H1 (cell line): ENCODE measurements around the gene STBD1. TPM values are rescaled to one million over a fixed set of nuclear protein-coding genes. Genes with fewer than 3 reads are reported as not detected.

Experiments
- EGR1 ChIP-seq: IDR thresholded peaks from 2 replicates; pipeline ENCODE4 v1.6.1; 2011; ENCODE audit warnings: low read depth, low read length, borderline replicate concordance
- FOSL1 ChIP-seq: IDR thresholded peaks from 2 replicates; pipeline ENCODE4 v1.6.1; 2011; ENCODE audit warnings: mild to moderate bottlenecking, low read depth, low read length, moderate library complexity; ENCODE audit not compliant: insufficient read depth
- POLR2AphosphoS5 ChIP-seq: IDR thresholded peaks from 2 replicates; pipeline ENCODE4 v1.6.1; 2011; ENCODE audit warnings: low read depth, low read length
- SP1 ChIP-seq: IDR thresholded peaks from 2 replicates; pipeline ENCODE4 v1.6.1; 2011; ENCODE audit warnings: low read depth, low read length
- TBP ChIP-seq: IDR thresholded peaks from 2 replicates; pipeline ENCODE4 v1.6.1; 2011; ENCODE audit warnings: low read depth, low read length, improper control_type of control experiment
- polyA plus RNA-seq, 7 experiments: library from polyadenylated mRNA; depleted of rRNA in 3 of 7; stranded (reverse) in 5 of 7; unstranded in 2 of 7; fragments of >200 nt in 5 of 7; fragments of 200-250 nt in 2 of 7; gene quantifications; 1 replicate in 5 of 7; 2 replicates in 1 of 7; 4 replicates in 1 of 7; pipeline versions ENCODE4 v1.2.1 to v1.2.3, GENCODE V29; 2011 to 2013; ENCODE audit warnings: missing spikeins in 2 of 7, mixed read lengths in 2 of 7
- total RNA-seq: library from RNA; stranded (reverse); fragmentation: NEBNext Ultra II Directional; extraction: Animal tissue kit (Norgen Biotek cat#: 25700); gene quantifications from 2 replicates; pipeline ENCODE4 v1.2.1, GENCODE V29; 2021
- TF ChIP-seq, protein P1 (sequence below): IDR thresholded peaks from 2 replicates; pipeline ENCODE4 v1.6.1; 2011; ENCODE audit warnings: low read depth, mild to moderate bottlenecking, low read length; ENCODE audit not compliant: insufficient read depth
- TF ChIP-seq, protein P2 (sequence below): fragments of 300-600 bp; sonication (generic); IDR thresholded peaks from 2 replicates; pipeline ENCODE4 v1.7.1; 2012; ENCODE audit warnings: low read length, moderate library complexity, mild to moderate bottlenecking, inconsistent platforms; ENCODE audit not compliant: insufficient replicate concordance

Gene STBD1
- total and polyA plus RNA-seq, 2 of the 8 experiments (the other 6 are each of a cell fraction or from before 2014, with no cell fraction given), result 0.45 to 1.7 TPM

DNA sequence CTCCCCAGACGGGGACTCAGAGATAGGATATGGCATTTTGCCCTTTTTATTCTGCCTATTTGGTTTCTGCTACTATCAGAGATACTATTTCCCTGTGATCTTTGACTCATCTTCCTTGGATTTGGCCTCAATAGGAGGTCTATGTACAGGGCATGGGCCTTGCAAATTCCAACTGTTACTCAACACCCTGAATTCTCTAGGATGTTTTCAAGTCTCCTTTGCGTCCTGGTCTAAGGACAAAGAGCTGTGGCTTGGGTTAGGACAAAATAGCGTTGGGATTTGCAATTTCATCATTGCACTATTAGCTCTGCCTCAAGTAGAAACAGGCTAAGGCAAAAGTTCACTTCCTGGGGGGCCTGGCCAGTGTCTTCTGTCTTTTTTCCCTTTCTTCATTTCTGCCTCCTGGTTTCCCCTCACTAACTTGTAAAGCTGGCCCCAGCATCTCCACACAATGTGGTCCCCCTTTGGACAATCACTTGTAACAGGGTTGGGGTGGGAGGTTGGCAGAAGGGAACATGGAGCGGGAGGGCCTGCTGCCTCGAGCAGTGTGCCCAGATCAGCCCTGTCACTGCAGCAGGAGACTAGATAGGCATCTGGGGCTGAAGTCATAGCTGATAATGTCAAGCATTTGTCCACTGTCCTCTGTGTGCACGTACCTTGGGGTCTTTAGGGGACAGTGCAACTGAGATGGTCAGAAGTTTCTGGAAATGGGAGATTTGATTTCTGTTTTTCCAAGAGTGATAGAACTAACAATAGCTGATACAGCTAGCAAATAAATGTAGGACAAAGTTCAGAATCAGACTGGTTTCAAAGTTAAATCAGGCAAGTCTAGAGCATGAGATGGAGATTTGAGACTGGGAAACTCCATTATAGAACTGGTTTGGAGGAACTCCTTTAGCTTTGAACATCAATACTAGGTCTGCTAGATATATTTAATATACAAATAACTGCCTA is 25.8 kb upstream of the STBD1 start (continued):
- TF ChIP-seq, protein P1, sequence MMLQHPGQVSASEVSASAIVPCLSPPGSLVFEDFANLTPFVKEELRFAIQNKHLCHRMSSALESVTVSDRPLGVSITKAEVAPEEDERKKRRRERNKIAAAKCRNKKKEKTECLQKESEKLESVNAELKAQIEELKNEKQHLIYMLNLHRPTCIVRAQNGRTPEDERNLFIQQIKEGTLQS, result no peak
- no peak for TF ChIP-seq EGR1
- no peak for TF ChIP-seq FOSL1
- no peak for TF ChIP-seq TBP
- no peak for TF ChIP-seq POLR2AphosphoS5
- TF ChIP-seq SP1, result no peak
- TF ChIP-seq, protein P2, sequence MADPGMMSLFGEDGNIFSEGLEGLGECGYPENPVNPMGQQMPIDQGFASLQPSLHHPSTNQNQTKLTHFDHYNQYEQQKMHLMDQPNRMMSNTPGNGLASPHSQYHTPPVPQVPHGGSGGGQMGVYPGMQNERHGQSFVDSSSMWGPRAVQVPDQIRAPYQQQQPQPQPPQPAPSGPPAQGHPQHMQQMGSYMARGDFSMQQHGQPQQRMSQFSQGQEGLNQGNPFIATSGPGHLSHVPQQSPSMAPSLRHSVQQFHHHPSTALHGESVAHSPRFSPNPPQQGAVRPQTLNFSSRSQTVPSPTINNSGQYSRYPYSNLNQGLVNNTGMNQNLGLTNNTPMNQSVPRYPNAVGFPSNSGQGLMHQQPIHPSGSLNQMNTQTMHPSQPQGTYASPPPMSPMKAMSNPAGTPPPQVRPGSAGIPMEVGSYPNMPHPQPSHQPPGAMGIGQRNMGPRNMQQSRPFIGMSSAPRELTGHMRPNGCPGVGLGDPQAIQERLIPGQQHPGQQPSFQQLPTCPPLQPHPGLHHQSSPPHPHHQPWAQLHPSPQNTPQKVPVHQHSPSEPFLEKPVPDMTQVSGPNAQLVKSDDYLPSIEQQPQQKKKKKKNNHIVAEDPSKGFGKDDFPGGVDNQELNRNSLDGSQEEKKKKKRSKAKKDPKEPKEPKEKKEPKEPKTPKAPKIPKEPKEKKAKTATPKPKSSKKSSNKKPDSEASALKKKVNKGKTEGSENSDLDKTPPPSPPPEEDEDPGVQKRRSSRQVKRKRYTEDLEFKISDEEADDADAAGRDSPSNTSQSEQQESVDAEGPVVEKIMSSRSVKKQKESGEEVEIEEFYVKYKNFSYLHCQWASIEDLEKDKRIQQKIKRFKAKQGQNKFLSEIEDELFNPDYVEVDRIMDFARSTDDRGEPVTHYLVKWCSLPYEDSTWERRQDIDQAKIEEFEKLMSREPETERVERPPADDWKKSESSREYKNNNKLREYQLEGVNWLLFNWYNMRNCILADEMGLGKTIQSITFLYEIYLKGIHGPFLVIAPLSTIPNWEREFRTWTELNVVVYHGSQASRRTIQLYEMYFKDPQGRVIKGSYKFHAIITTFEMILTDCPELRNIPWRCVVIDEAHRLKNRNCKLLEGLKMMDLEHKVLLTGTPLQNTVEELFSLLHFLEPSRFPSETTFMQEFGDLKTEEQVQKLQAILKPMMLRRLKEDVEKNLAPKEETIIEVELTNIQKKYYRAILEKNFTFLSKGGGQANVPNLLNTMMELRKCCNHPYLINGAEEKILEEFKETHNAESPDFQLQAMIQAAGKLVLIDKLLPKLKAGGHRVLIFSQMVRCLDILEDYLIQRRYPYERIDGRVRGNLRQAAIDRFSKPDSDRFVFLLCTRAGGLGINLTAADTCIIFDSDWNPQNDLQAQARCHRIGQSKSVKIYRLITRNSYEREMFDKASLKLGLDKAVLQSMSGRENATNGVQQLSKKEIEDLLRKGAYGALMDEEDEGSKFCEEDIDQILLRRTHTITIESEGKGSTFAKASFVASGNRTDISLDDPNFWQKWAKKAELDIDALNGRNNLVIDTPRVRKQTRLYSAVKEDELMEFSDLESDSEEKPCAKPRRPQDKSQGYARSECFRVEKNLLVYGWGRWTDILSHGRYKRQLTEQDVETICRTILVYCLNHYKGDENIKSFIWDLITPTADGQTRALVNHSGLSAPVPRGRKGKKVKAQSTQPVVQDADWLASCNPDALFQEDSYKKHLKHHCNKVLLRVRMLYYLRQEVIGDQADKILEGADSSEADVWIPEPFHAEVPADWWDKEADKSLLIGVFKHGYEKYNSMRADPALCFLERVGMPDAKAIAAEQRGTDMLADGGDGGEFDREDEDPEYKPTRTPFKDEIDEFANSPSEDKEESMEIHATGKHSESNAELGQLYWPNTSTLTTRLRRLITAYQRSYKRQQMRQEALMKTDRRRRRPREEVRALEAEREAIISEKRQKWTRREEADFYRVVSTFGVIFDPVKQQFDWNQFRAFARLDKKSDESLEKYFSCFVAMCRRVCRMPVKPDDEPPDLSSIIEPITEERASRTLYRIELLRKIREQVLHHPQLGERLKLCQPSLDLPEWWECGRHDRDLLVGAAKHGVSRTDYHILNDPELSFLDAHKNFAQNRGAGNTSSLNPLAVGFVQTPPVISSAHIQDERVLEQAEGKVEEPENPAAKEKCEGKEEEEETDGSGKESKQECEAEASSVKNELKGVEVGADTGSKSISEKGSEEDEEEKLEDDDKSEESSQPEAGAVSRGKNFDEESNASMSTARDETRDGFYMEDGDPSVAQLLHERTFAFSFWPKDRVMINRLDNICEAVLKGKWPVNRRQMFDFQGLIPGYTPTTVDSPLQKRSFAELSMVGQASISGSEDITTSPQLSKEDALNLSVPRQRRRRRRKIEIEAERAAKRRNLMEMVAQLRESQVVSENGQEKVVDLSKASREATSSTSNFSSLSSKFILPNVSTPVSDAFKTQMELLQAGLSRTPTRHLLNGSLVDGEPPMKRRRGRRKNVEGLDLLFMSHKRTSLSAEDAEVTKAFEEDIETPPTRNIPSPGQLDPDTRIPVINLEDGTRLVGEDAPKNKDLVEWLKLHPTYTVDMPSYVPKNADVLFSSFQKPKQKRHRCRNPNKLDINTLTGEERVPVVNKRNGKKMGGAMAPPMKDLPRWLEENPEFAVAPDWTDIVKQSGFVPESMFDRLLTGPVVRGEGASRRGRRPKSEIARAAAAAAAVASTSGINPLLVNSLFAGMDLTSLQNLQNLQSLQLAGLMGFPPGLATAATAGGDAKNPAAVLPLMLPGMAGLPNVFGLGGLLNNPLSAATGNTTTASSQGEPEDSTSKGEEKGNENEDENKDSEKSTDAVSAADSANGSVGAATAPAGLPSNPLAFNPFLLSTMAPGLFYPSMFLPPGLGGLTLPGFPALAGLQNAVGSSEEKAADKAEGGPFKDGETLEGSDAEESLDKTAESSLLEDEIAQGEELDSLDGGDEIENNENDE, result no peak
